ENCODE data around the gene ADIG.

DNA sequence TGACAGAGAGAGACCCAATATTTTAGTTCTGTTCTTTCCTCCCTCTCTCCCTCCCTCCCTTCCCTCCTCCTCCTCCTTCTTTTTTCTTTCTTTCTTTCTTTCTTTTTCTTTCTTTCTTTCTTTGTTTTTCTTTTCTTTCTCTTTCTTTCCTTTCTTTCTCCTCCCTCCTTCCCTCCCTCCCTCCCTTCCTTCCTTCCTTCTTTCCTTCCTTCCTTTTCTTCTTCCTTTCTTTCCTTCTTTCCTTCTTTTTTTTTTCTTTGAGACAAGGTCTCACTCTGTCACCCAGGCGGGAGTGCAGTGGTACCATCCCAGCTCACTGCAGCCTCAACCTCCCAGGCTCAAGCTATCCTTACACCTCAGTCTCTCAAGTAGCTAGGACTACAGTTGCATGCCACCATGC lies 49.0 kb downstream of the ADIG start:
- TF ChIP-seq, protein P1, sequence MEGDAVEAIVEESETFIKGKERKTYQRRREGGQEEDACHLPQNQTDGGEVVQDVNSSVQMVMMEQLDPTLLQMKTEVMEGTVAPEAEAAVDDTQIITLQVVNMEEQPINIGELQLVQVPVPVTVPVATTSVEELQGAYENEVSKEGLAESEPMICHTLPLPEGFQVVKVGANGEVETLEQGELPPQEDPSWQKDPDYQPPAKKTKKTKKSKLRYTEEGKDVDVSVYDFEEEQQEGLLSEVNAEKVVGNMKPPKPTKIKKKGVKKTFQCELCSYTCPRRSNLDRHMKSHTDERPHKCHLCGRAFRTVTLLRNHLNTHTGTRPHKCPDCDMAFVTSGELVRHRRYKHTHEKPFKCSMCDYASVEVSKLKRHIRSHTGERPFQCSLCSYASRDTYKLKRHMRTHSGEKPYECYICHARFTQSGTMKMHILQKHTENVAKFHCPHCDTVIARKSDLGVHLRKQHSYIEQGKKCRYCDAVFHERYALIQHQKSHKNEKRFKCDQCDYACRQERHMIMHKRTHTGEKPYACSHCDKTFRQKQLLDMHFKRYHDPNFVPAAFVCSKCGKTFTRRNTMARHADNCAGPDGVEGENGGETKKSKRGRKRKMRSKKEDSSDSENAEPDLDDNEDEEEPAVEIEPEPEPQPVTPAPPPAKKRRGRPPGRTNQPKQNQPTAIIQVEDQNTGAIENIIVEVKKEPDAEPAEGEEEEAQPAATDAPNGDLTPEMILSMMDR (IDR thresholded peaks at IDR 0.05 in 8 of 11, conservative IDR thresholded peaks at IDR 0.05 in 3 of 11), result no peak
- no peak for TF ChIP-seq POLR2A (IDR thresholded peaks at IDR 0.05)
- TF ChIP-seq POLR2AphosphoS5 (IDR thresholded peaks at IDR 0.05), result no peak

All from spleen (tissue), 7 donors.